ENCODE results near the gene INSM1. TPM values are rescaled to one million over a fixed set of nuclear protein-coding genes. Genes with fewer than 3 reads are reported as not detected.

The INSM1 gene
- total and polyA plus RNA-seq, 2 of the 13 experiments (the other 11 are each of a cell fraction or from before 2014, with no cell fraction given), result not detected

DNA sequence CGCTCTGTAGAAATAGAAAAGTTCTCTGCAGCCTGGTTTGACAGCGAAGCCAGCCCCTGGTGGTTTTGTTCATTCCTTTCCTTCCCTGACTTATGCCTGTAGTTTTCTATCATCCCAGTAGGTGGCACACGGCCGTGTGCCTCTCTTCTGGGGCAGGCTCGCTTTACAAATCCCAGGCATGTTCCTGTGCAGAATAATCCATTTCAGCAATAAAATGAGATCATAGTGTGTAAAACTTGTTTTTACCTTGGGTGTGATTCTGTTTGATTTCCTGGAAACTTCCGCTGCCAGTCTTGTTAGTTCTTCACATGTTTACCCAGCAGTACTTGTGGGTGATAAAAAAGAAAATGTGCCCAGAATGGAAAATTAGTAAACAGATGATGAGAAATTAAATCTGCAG is 7.4 kb upstream of the INSM1 start (continued):
- TF ChIP-seq, protein P1, sequence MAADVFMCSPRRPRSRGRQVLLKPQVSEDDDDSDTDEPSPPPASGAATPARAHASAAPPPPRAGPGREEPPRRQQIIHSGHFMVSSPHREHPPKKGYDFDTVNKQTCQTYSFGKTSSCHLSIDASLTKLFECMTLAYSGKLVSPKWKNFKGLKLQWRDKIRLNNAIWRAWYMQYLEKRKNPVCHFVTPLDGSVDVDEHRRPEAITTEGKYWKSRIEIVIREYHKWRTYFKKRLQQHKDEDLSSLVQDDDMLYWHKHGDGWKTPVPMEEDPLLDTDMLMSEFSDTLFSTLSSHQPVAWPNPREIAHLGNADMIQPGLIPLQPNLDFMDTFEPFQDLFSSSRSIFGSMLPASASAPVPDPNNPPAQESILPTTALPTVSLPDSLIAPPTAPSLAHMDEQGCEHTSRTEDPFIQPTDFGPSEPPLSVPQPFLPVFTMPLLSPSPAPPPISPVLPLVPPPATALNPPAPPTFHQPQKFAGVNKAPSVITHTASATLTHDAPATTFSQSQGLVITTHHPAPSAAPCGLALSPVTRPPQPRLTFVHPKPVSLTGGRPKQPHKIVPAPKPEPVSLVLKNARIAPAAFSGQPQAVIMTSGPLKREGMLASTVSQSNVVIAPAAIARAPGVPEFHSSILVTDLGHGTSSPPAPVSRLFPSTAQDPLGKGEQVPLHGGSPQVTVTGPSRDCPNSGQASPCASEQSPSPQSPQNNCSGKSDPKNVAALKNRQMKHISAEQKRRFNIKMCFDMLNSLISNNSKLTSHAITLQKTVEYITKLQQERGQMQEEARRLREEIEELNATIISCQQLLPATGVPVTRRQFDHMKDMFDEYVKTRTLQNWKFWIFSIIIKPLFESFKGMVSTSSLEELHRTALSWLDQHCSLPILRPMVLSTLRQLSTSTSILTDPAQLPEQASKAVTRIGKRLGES (CRISPR knock-in tag; IDR thresholded peaks at IDR 0.05; ENCODE audit: borderline replicate concordance), result no peak
- TF ChIP-seq, protein P2, sequence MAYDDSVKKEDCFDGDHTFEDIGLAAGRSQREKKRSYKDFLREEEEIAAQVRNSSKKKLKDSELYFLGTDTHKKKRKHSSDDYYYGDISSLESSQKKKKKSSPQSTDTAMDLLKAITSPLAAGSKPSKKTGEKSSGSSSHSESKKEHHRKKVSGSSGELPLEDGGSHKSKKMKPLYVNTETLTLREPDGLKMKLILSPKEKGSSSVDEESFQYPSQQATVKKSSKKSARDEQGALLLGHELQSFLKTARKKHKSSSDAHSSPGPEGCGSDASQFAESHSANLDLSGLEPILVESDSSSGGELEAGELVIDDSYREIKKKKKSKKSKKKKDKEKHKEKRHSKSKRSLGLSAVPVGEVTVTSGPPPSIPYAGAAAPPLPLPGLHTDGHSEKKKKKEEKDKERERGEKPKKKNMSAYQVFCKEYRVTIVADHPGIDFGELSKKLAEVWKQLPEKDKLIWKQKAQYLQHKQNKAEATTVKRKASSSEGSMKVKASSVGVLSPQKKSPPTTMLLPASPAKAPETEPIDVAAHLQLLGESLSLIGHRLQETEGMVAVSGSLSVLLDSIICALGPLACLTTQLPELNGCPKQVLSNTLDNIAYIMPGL (CRISPR knock-in tag; IDR thresholded peaks at IDR 0.05; ENCODE audit: borderline replicate concordance in 1 of 2, low read depth in 1 of 2), result 0 out of 4 replicates have a peak, but pooled peaks of 1 of the 2 experiments have one; percentile 39
- TF ChIP-seq ZNF644 (CRISPR knock-in tag; IDR thresholded peaks at IDR 0.05; ENCODE audit: low read depth), result no peak
- TF ChIP-seq, protein P3, sequence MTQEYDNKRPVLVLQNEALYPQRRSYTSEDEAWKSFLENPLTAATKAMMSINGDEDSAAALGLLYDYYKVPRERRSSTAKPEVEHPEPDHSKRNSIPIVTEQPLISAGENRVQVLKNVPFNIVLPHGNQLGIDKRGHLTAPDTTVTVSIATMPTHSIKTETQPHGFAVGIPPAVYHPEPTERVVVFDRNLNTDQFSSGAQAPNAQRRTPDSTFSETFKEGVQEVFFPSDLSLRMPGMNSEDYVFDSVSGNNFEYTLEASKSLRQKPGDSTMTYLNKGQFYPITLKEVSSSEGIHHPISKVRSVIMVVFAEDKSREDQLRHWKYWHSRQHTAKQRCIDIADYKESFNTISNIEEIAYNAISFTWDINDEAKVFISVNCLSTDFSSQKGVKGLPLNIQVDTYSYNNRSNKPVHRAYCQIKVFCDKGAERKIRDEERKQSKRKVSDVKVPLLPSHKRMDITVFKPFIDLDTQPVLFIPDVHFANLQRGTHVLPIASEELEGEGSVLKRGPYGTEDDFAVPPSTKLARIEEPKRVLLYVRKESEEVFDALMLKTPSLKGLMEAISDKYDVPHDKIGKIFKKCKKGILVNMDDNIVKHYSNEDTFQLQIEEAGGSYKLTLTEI (CRISPR knock-in tag; conservative IDR thresholded peaks at IDR 0.05), result no peak
- TF ChIP-seq ZNF761 (CRISPR knock-in tag; conservative IDR thresholded peaks at IDR 0.05), result no peak
- TF ChIP-seq ZBTB7A (CRISPR knock-in tag; IDR thresholded peaks at IDR 0.05), result no peak
- TF ChIP-seq ZNF747 (CRISPR knock-in tag; IDR thresholded peaks at IDR 0.05; ENCODE audit: borderline replicate concordance), result 0 out of 2 replicates have a peak, but pooled peaks have one; percentile 42
- TF ChIP-seq ZBTB8A (CRISPR knock-in tag; IDR thresholded peaks at IDR 0.05; ENCODE audit: borderline replicate concordance, low read depth), result no peak
- no peak for TF ChIP-seq ZFP90 (CRISPR knock-in tag; IDR thresholded peaks at IDR 0.05; ENCODE audit: borderline replicate concordance)
- no peak for TF ChIP-seq PAWR (CRISPR knock-in tag; IDR thresholded peaks at IDR 0.05; ENCODE audit: borderline replicate concordance)
- TF ChIP-seq, protein P4, sequence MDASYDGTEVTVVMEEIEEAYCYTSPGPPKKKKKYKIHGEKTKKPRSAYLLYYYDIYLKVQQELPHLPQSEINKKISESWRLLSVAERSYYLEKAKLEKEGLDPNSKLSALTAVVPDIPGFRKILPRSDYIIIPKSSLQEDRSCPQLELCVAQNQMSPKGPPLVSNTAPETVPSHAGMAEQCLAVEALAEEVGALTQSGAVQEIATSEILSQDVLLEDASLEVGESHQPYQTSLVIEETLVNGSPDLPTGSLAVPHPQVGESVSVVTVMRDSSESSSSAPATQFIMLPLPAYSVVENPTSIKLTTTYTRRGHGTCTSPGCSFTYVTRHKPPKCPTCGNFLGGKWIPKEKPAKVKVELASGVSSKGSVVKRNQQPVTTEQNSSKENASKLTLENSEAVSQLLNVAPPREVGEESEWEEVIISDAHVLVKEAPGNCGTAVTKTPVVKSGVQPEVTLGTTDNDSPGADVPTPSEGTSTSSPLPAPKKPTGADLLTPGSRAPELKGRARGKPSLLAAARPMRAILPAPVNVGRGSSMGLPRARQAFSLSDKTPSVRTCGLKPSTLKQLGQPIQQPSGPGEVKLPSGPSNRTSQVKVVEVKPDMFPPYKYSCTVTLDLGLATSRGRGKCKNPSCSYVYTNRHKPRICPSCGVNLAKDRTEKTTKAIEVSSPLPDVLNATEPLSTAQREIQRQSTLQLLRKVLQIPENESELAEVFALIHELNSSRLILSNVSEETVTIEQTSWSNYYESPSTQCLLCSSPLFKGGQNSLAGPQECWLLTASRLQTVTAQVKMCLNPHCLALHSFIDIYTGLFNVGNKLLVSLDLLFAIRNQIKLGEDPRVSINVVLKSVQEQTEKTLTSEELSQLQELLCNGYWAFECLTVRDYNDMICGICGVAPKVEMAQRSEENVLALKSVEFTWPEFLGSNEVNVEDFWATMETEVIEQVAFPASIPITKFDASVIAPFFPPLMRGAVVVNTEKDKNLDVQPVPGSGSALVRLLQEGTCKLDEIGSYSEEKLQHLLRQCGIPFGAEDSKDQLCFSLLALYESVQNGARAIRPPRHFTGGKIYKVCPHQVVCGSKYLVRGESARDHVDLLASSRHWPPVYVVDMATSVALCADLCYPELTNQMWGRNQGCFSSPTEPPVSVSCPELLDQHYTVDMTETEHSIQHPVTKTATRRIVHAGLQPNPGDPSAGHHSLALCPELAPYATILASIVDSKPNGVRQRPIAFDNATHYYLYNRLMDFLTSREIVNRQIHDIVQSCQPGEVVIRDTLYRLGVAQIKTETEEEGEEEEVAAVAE (CRISPR knock-in tag; IDR thresholded peaks at IDR 0.05; ENCODE audit: borderline replicate concordance), result no peak
- TF ChIP-seq, protein P5, sequence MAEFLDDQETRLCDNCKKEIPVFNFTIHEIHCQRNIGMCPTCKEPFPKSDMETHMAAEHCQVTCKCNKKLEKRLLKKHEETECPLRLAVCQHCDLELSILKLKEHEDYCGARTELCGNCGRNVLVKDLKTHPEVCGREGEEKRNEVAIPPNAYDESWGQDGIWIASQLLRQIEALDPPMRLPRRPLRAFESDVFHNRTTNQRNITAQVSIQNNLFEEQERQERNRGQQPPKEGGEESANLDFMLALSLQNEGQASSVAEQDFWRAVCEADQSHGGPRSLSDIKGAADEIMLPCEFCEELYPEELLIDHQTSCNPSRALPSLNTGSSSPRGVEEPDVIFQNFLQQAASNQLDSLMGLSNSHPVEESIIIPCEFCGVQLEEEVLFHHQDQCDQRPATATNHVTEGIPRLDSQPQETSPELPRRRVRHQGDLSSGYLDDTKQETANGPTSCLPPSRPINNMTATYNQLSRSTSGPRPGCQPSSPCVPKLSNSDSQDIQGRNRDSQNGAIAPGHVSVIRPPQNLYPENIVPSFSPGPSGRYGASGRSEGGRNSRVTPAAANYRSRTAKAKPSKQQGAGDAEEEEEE (CRISPR knock-in tag; IDR thresholded peaks at IDR 0.05; ENCODE audit: borderline replicate concordance), result 0 out of 2 replicates have a peak, but pooled peaks have one; percentile 55
- TF ChIP-seq TBX2 (CRISPR knock-in tag; IDR thresholded peaks at IDR 0.05; ENCODE audit: borderline replicate concordance), result no peak
- TF ChIP-seq, protein P6, sequence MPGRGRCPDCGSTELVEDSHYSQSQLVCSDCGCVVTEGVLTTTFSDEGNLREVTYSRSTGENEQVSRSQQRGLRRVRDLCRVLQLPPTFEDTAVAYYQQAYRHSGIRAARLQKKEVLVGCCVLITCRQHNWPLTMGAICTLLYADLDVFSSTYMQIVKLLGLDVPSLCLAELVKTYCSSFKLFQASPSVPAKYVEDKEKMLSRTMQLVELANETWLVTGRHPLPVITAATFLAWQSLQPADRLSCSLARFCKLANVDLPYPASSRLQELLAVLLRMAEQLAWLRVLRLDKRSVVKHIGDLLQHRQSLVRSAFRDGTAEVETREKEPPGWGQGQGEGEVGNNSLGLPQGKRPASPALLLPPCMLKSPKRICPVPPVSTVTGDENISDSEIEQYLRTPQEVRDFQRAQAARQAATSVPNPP (CRISPR knock-in tag; IDR thresholded peaks at IDR 0.05), result no peak

All from HepG2 (cell line).